Aorta (tissue), 5 donors: Measurements from ENCODE around the gene CIC. TPM values are rescaled to one million over a fixed set of nuclear protein-coding genes. Genes with fewer than 3 reads are reported as not detected.
"Not testable (repeated sequence)": the region's sequence is repeated elsewhere in the genome, so short reads cannot be mapped to it uniquely, and the experiment has no call there.

Experiments used
- ATAC-seq: fragments of 200-7000 bp; cut with Tn5 transposase; one replicate; pipeline ENCODE4 v1.9.1; 2022; ENCODE audit warnings: moderate library complexity; ENCODE audit not compliant: low FRiP score
- DNase-seq, 2 donors: peaks; one replicate each; pipeline ENCODE4 v3.0.0-alpha.2; 2020
- H3K27ac ChIP-seq, 2 donors: one replicate each; pipeline ENCODE4 v1.5.1; 2013; ENCODE audit warnings: low read length in 2 of 2, mild to moderate bottlenecking in 2 of 2, moderate library complexity in 2 of 2, control low read depth in 1 of 2, inconsistent platforms in 1 of 2, low read depth in 1 of 2
- H3K27me3 ChIP-seq, 2 donors: one replicate each; pipeline ENCODE4 v1.6.1; 2013; ENCODE audit warnings: control low read depth in 1 of 2, low read length in 1 of 2, mild to moderate bottlenecking in 1 of 2, moderate library complexity in 1 of 2; ENCODE audit not compliant: insufficient read depth in 2 of 2, control insufficient read depth in 1 of 2
- H3K36me3 ChIP-seq, 2 donors: one replicate each; pipeline ENCODE4 v1.6.1; 2013; ENCODE audit warnings: control low read depth in 1 of 2, low read length in 1 of 2, mild to moderate bottlenecking in 1 of 2; ENCODE audit not compliant: insufficient read depth in 2 of 2, control insufficient read depth in 1 of 2
- H3K4me1 ChIP-seq, 2 donors: one replicate each; pipeline ENCODE4 v1.6.1; 2013; ENCODE audit warnings: low read length in 2 of 2, control low read depth in 1 of 2, mild to moderate bottlenecking in 1 of 2, moderate library complexity in 1 of 2; ENCODE audit not compliant: insufficient read depth in 2 of 2, control insufficient read depth in 1 of 2
- H3K4me3 ChIP-seq, 2 donors: one replicate each; pipeline ENCODE4 v1.5.1; 2013; ENCODE audit warnings: low read length in 2 of 2, control low read depth in 1 of 2, mild to moderate bottlenecking in 1 of 2
- H3K9me3 ChIP-seq: one replicate; pipeline ENCODE4 v1.6.1; 2013; ENCODE audit warnings: mild to moderate bottlenecking, low read length; ENCODE audit not compliant: control insufficient read depth
- WGBS, 2 donors: extraction: QIAGEN DNeasy Blood & Tissue Kit; methylation state at CpG; one replicate each; pipeline ENCODE4 v1.1.7; 2013; 5-methylcytosine and 5-hydroxymethylcytosine counted together
- intact Hi-C, 2 donors: fragments of 100-400 bp; cut with DNase I; formaldehyde crosslinking; loops; one replicate each; pipeline versions ENCODE4 v1.14.2 to v1.15.0; 2022
- polyA plus RNA-seq, 2 donors: library from polyadenylated mRNA; stranded (reverse); fragments of 200-250 nt; gene quantifications; one replicate each; pipeline ENCODE4 v1.2.3, GENCODE V29; 2013
- total RNA-seq, 2 donors: library from RNA; stranded (reverse); fragmentation: NEBNext Ultra II Directional; extraction: Animal tissue kit (Norgen Biotek cat#: 25700); gene quantifications; one replicate each; pipeline ENCODE4 v1.2.1, GENCODE V29; 2021
- donor health status: healthy with polysubstance abuse.
- donor health status: Bipolar disorder and iron deficiency.
- donor health status: DM: no; HTN: no; CAD: no.
- donor health status: DM: no; HTN: no; CAD: no.
- donor health status: DM: yes; HTN: yes; CAD: no.

The CIC gene
- total and polyA plus RNA-seq, 4 donors, result 14.3 to 104 (median 74.0) TPM

DNA sequence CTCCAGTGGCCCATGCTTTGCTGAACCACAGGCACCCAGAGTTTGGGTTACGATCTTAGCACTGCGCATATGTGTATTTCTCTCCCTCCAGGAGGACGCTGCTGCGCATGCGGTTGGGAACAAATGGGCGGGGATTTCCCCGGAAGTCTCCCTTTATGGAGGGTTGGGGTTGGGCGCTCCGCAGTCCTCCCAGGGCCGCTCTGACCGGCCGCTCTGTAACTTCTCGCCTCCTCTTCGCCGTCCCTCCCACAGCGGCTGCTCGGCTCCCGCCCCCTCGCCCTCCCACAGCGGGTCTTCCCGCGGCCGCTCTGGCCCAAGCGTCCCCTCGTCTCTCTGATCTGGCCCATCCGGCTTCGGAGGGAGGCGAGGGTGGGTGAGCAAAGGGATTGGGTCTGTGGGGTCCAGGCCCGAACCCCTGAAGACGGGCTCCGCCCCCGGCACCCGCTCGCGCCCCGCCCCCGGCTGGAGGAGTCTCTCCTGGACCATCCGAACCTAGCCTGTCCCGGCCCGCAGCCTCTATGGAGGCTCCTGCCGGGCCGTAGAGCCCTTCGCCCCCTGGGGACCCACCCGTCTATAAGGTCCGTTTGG, 56.4 kb downstream of the CIC start, which contains the start of gene MEGF8:
Gene MEGF8 (plus strand): TSS at position 328 of the 588 bp plus-strand sequence. CDS start 609 bp downstream, outside the sequence.
- H3K27me3 ChIP-seq, result no peaks in the 10 kb centered on the region
- no peaks in the 10 kb centered on the region for H3K36me3 ChIP-seq
- H3K4me1 ChIP-seq, result no peaks in the 10 kb centered on the region
- H3K27ac ChIP-seq, result no peak within 1 kb of the TSS
- peak within 1 kb of the TSS; percentile 67 to 69 for H3K4me3 ChIP-seq
- no peaks in the 10 kb centered on the region for H3K9me3 ChIP-seq
- 1% methylated on average over 44 to 45 of the region's 45 CpGs for WGBS, 2 donors
- peak; percentile 98 for ATAC-seq
- intact Hi-C loops, result loop anchor here (5.0 kb wide), 2 partner anchors 72 to 193 kb away; partner anchors contain the start of gene POU2F2 (in 2 of the 2)
- DNase-seq, result peak; percentile 99

DNA sequence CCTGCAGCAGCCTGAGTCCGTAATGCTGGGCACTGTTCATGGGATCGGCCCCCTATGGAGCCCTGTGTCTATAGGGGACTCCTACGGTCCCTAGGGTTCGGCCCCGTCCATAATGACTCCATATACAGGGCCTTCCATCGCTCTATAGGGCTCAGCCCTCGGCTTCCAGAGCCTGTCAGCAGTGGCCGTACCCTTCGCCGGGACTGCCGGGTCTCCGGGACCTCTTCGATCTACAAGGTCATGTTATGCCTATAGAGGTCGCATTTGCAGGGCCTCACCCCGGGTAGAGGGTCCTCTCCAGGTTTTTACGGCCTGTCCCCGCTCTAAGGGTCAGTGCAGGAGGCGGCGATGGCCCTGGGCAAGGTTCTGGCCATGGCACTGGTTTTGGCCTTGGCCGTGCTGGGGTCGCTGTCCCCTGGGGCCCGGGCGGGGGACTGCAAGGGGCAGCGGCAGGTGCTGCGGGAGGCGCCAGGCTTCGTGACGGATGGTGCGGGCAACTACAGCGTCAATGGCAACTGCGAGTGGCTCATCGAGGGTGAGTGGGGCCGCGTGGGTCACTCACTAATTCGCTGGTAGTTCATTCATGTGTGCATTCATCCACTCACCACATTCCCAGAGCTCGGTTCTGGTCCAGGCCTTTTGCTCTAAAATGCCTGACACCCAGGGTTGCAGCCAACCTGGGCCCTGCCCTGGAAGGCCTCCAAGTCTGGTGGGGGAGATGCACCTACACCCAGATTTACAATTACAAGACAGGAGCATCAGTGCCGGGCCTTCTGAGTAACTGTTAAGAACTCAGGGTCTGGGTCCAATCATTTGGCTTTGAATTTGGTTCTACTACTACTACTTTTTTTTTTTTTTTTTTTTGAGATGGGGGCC, 57.1 kb downstream of the CIC start:
- ATAC-seq (no peak), DNase-seq (peak in 1 of 2 donors; percentile 63)
- WGBS, 2 donors, result 4 to 5% methylated on average over 37 of the region's 37 CpGs
- H3K27me3 ChIP-seq, result no peaks in the 10 kb centered on the region
- no peaks in the 10 kb centered on the region for H3K4me1 ChIP-seq
- H3K36me3 ChIP-seq, result no peaks in the 10 kb centered on the region
- no peaks in the 10 kb centered on the region for H3K9me3 ChIP-seq
- peak overlapping the region; percentile 67 to 69 for H3K4me3 ChIP-seq
- H3K27ac ChIP-seq, result no peak overlapping the region
- intact Hi-C loops, result loop anchor here (5.0 kb wide), 2 partner anchors 71 to 194 kb away; partner anchors contain the start of gene POU2F2 (in 2 of the 2)

DNA sequence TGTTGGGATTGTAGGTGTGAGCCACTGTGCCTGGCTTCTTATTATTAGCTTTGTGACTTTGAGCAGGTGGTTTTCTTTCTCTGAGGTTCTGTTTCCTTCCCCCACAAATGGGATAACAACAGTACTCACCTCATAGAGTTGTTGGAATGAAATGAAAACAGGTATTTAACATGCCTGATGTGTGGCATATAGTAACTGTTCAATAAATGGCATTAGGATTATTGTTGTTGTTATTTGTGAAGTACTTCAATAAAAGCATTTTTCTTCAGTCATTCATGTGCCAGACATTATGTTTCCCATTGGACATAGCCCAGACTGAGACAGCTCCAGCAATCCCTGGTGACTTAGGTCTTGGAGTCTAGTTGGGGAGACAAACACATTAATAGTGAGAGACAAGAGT, 57.9 kb downstream of the CIC start:
- ATAC-seq (no peak), DNase-seq (no peak)
- no peak overlapping the region for H3K27ac ChIP-seq
- no peaks in the 10 kb centered on the region for H3K9me3 ChIP-seq
- intact Hi-C loops, result loop anchor here (5.0 kb wide), 2 partner anchors 70 to 195 kb away; partner anchors contain the start of gene POU2F2 (in 2 of the 2)
- H3K4me1 ChIP-seq, result no peaks in the 10 kb centered on the region
- no peaks in the 10 kb centered on the region for H3K36me3 ChIP-seq
- no peaks in the 10 kb centered on the region for H3K27me3 ChIP-seq
- no peak overlapping the region for H3K4me3 ChIP-seq

DNA sequence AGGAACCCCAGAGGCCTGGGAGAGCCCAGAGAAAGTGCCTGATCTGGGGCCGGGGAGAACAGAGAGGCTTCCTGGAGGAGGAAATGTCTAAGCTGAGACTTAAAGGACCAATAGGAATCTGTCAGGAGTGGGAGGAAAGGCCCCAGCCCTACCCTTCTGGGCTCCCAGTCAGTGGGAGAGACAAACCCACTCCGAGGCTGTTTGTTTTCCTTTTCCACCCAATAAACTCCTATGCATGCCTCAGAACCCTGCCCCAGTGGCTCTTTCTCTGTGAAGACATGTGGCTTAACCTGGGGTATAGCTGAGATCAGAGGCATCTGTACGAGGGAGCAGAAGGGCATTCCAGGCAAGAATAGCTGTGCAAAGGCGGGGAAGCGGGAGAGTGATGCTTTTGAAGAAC, 58.3 kb downstream of the CIC start:
- no peaks in the 10 kb centered on the region for H3K27me3 ChIP-seq
- ATAC-seq (no peak), DNase-seq (no peak)
- intact Hi-C loops, result loop anchor here (5.0 kb wide), 2 partner anchors 70 to 195 kb away; partner anchors contain the start of gene POU2F2 (in 2 of the 2)
- no peaks in the 10 kb centered on the region for H3K4me1 ChIP-seq
- no peaks in the 10 kb centered on the region for H3K36me3 ChIP-seq
- H3K27ac ChIP-seq, result no peak overlapping the region
- no peaks in the 10 kb centered on the region for H3K9me3 ChIP-seq
- WGBS, 2 donors, result 86 to 92% methylated on average over 5 of the region's 5 CpGs
- no peak overlapping the region for H3K4me3 ChIP-seq

DNA sequence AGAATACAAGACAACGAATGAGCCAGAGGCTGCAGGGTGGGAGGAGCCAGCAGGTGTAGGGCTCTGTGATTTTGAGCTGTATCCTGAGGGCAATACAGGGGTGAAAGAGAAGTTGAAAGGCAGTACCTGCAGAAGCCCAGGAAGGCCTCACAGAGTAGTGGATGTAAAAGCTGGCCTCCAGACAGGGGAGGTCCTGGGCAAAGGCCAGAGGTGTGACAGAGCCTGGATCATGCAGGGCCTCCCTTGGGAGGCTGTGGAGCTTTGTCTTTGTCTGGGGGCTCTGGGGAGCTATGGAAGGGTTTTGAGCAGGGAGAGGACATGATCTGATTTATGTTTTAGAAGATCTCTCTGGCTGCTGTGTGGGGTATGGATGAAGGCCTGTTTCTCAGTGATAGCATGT, 59.1 kb downstream of the CIC start:
- 36 to 51% methylated on average over 1 of the region's 1 CpG for whole genome bisulfite sequencing, 2 donors
- ATAC-seq, result no peak
- Histone ChIP-seq H3K27ac (no peak overlapping the region), H3K27me3 (no peaks in the 10 kb centered on the region), H3K36me3 (no peaks in the 10 kb centered on the region), H3K9me3 (no peaks in the 10 kb centered on the region), H3K4me3 (no peak overlapping the region), H3K4me1 (no peaks in the 10 kb centered on the region)
- DNase-seq, result no peak
- intact Hi-C loops, result loop anchor here (5.0 kb wide), 2 partner anchors 69 to 196 kb away; partner anchors contain the start of gene POU2F2 (in 2 of the 2)

DNA sequence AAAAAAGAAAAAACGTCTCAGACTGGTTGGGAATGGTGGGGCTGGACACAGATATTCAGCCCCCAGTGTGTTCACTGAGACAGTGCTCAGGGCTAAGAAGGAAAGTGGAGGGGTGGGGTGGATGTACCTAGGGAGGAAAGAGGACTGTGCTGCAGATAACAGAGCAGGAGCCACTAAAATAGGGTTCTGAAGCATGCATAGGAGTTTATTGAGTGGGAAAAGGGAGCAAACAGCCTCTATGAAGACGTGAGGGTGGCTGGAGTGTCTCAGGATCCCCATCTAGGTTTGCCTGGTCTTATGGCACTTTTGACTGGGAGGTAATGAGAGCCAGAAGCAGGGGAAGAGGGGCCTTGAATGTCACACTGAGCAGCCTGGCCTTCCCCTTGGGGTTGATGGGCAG, 59.8 kb downstream of the CIC start:
- intact Hi-C loops, result loop anchor here (5.0 kb wide), 2 partner anchors 68 to 197 kb away; partner anchors contain the start of gene POU2F2 (in 2 of the 2)
- Histone ChIP-seq H3K4me1 (no peaks in the 10 kb centered on the region), H3K36me3 (no peaks in the 10 kb centered on the region), H3K9me3 (no peaks in the 10 kb centered on the region), H3K27ac (no peak overlapping the region), H3K27me3 (no peaks in the 10 kb centered on the region), H3K4me3 (no peak overlapping the region)
- WGBS, 2 donors, result 71 to 75% methylated on average over 2 of the region's 2 CpGs
- ATAC-seq, result no peak
- DNase-seq, result no peak

DNA sequence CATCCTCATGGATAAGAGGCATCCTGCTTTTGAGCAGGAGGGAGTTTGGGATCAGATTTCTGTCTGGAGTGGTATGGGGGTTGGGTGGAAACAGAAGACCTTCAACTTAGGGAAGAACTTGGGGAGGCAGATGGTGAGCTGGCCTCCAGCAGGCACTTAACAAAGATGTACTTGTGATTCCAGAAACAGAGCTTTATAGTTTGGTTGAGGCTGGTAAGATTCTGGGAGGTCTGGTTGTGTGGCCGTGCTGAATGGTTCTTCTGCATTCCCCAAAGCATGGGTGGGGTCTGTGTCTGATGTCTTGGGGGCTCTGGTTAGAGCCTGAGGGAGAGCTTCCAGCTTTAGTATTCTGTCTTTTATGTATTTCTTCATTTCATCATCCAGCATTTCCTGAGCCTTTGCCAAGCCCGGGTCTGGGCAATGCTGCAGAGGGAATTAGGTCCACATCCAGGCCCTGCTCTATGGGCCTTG, 61.2 kb downstream of the CIC start:
- Histone ChIP-seq H3K9me3 (no peaks in the 10 kb centered on the region), H3K4me3 (no peak overlapping the region), H3K27ac (no peak overlapping the region), H3K27me3 (no peaks in the 10 kb centered on the region), H3K36me3 (no peaks in the 10 kb centered on the region), H3K4me1 (no peaks in the 10 kb centered on the region)
- WGBS, 2 donors, result 40 to 49% methylated on average over 2 of the region's 2 CpGs
- ATAC-seq (no peak), DNase-seq (no peak)
- intact Hi-C loops, result no loop called here

DNA sequence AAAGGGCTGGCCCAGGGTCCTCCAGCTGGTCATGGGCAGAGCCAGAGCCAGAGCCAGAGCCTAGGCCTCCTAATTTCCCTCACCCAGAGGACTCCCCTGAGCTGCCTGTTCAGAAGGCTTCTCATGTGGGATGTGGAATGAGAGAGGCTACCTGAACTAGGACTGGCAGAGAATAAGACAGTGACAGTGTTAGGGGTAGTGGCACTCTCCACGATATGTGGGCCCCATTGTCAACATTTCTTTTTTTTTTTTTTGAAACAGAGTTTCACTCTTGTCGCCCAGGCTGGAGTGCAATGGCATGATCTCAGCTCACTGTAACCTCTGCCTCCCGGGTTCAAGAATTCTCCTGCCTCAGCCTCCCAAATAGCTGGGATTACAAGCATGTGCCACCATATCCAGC, 62.3 kb downstream of the CIC start:
- H3K36me3 ChIP-seq, H3K4me1 ChIP-seq, H3K9me3 ChIP-seq, H3K4me3 ChIP-seq, H3K27ac ChIP-seq, intact Hi-C loops, DNase-seq, ATAC-seq, H3K27me3 ChIP-seq: not testable (repeated sequence)
- WGBS, 2 donors, result 79 to 80% methylated on average over 3 of the region's 3 CpGs
